Activated CD8-positive, alpha-beta T cell treated with anti-CD3 and anti-CD28 coated beads, Interleukin-2, amount 10 ng/mL, durations not matched to agents 7 days and 5 days (primary cell): ENCODE results near the gene MAGEA12. TPM values are rescaled to one million over a fixed set of nuclear protein-coding genes. Genes with fewer than 3 reads are reported as not detected.

ENCODE experiments used
- total RNA-seq, 2 experiments: library from RNA; stranded (reverse); gene quantifications; one replicate each; pipeline ENCODE4 v1.2.3, GENCODE V29; 2021

The MAGEA12 gene
- total RNA-seq, 2 experiments from 2014 or later: not detected

Other genes starting within 250 kb of the MAGEA12 start
- not detected for gene GABRQ, start 95.9 kb upstream of the MAGEA12 start, total RNA-seq
- not detected for gene MAGEA3, start 35.0 kb upstream of the MAGEA12 start, total RNA-seq
- gene CSAG2, start 24.5 kb upstream of the MAGEA12 start, total RNA-seq: not detected
- not detected for gene MAGEA2B, start 19.1 kb upstream of the MAGEA12 start, total RNA-seq
- gene CSAG1, start within 50 bp of the MAGEA12 start, total RNA-seq: not detected
- gene MAGEA2, start 20.1 kb downstream of the MAGEA12 start, total RNA-seq: not detected
- not detected for gene CSAG3, start 25.5 kb downstream of the MAGEA12 start, total RNA-seq
- gene MAGEA6, start 35.9 kb downstream of the MAGEA12 start, total RNA-seq: not detected
- gene CETN2, start 97.0 kb downstream of the MAGEA12 start, total RNA-seq: 10 to 100 TPM; 11.1 to 11.6 TPM
- gene NSDHL, start 97.3 kb downstream of the MAGEA12 start, total RNA-seq: 10 to 100 TPM; 14.2 to 15.5 TPM
- under 1 TPM; 0.84 to 0.97 TPM for gene ZNF185, start 164.3 kb downstream of the MAGEA12 start, total RNA-seq